ENCODE data around the gene JAKMIP1.

Gene JAKMIP1

GRCh38 chr4:6115342-6115741 lies 85.0 kb downstream of the JAKMIP1 start:
- Histone ChIP-seq H3K4me3 (ENCODE audit: low read length) (no peak overlapping the region), H3K27me3 (ENCODE audit: control insufficient read depth, low read length) (no peaks in the 10 kb centered on the region), H4K20me1 (ENCODE audit: control insufficient read depth, insufficient read depth, low read depth, low read length) (no peaks in the 10 kb centered on the region), H3K4me1 (ENCODE audit: control insufficient read depth, low read length) (no peaks in the 10 kb centered on the region), H3K36me3 (ENCODE audit: control insufficient read depth, low read length) (no peaks in the 10 kb centered on the region), H3K4me2 (ENCODE audit: low read length) (no peak overlapping the region), H3K9me3 (ENCODE audit: control insufficient read depth, insufficient read depth, low read length) (no peaks in the 10 kb centered on the region), H3K27ac (ENCODE audit: low read depth, low read length) (no peak overlapping the region), H3F3A (ENCODE audit: control insufficient read depth, insufficient read depth) (no peaks in the 10 kb centered on the region), H3K79me2 (ENCODE audit: control insufficient read depth, low read length) (no peaks in the 10 kb centered on the region), H3K9me2 (replicated peaks; ENCODE audit: control insufficient read depth, low read length) (no peaks in the 10 kb centered on the region)
- no peak for TF ChIP-seq EZH2phosphoT487 (IDR thresholded peaks at IDR 0.05; ENCODE audit: borderline replicate concordance, low read length)
- TF ChIP-seq, protein P1, sequence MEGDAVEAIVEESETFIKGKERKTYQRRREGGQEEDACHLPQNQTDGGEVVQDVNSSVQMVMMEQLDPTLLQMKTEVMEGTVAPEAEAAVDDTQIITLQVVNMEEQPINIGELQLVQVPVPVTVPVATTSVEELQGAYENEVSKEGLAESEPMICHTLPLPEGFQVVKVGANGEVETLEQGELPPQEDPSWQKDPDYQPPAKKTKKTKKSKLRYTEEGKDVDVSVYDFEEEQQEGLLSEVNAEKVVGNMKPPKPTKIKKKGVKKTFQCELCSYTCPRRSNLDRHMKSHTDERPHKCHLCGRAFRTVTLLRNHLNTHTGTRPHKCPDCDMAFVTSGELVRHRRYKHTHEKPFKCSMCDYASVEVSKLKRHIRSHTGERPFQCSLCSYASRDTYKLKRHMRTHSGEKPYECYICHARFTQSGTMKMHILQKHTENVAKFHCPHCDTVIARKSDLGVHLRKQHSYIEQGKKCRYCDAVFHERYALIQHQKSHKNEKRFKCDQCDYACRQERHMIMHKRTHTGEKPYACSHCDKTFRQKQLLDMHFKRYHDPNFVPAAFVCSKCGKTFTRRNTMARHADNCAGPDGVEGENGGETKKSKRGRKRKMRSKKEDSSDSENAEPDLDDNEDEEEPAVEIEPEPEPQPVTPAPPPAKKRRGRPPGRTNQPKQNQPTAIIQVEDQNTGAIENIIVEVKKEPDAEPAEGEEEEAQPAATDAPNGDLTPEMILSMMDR (IDR thresholded peaks at IDR 0.05; ENCODE audit: low read depth, low read length, poor library complexity, severe bottlenecking), result no peak

DNA sequence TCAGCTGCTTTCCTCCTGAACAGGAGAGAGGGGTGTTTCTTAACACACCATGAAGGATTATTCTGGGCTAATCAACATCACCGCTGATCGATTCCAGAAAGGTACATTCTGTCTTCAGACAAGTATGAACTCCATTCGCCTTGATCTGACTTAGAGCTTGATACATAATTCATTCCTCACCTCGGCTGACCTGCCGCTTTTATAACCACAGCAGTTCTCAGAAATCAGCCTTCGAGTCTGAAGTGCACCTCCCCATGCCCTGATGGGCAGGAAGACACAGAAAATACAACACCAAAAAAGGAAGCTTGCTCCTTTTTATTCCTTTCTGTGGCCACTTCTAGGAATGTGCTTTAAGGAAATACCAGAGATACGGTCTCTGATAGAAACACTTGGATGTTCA lies 85.7 kb downstream of the JAKMIP1 start:
- Histone ChIP-seq H3K79me2 (ENCODE audit: control insufficient read depth, low read length) (no peaks in the 10 kb centered on the region), H3K36me3 (ENCODE audit: control insufficient read depth, low read length) (no peaks in the 10 kb centered on the region)

DNA sequence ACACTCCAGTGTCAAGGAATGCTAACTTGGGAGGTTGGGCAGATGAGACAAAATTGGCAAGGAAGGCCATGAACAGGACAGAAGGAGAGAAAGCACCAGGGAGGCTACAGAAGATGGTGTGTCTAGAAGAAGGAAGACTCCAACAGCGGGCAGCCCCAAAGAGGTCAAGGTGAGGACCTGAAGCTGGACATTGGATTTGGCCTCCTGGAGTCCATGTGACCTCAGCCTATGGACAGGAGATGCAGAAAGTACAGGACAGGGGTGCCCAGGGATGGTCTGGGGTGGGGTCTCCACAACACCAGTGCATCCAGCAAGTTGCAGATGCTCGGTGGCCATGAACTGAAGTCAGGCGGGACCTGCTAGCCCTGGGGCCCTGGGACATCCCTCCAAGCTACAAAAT lies 86.2 kb downstream of the JAKMIP1 start:
- Histone ChIP-seq H3K4me2 (ENCODE audit: low read length) (no peak overlapping the region), H3K27me3 (ENCODE audit: control insufficient read depth, low read length) (no peaks in the 10 kb centered on the region), H3K79me2 (ENCODE audit: control insufficient read depth, low read length) (no peaks in the 10 kb centered on the region), H3K36me3 (ENCODE audit: control insufficient read depth, low read length) (no peaks in the 10 kb centered on the region), H3K9me3 (ENCODE audit: control insufficient read depth, insufficient read depth, low read length) (no peaks in the 10 kb centered on the region), H3K9me2 (replicated peaks; ENCODE audit: control insufficient read depth, low read length) (no peaks in the 10 kb centered on the region), H3F3A (ENCODE audit: control insufficient read depth, insufficient read depth) (no peaks in the 10 kb centered on the region), H3K27ac (ENCODE audit: low read depth, low read length) (no peak overlapping the region), H3K4me3 (ENCODE audit: low read length) (no peak overlapping the region), H4K20me1 (ENCODE audit: control insufficient read depth, insufficient read depth, low read depth, low read length) (no peaks in the 10 kb centered on the region), H3K4me1 (ENCODE audit: control insufficient read depth, low read length) (no peaks in the 10 kb centered on the region)
- TF ChIP-seq, protein P1 (IDR thresholded peaks at IDR 0.05; ENCODE audit: low read depth, low read length, poor library complexity, severe bottlenecking), result no peak
- TF ChIP-seq EZH2phosphoT487 (IDR thresholded peaks at IDR 0.05; ENCODE audit: borderline replicate concordance, low read length), result no peak

More for the DNA sequence above, 85.7 kb downstream of the JAKMIP1 start:
- H4K20me1 ChIP-seq (ENCODE audit: control insufficient read depth, insufficient read depth, low read depth, low read length), result no peaks in the 10 kb centered on the region
- no peaks in the 10 kb centered on the region for H3K4me1 ChIP-seq (ENCODE audit: control insufficient read depth, low read length)
- H3K9me3 ChIP-seq (ENCODE audit: control insufficient read depth, insufficient read depth, low read length), result no peaks in the 10 kb centered on the region
- no peak overlapping the region for H3K4me2 ChIP-seq (ENCODE audit: low read length)
- no peaks in the 10 kb centered on the region for H3K9me2 ChIP-seq (replicated peaks; ENCODE audit: control insufficient read depth, low read length)
- no peaks in the 10 kb centered on the region for H3K27me3 ChIP-seq (ENCODE audit: control insufficient read depth, low read length)
- TF ChIP-seq, protein P1 (IDR thresholded peaks at IDR 0.05; ENCODE audit: low read depth, low read length, poor library complexity, severe bottlenecking), result no peak
- no peak for TF ChIP-seq EZH2phosphoT487 (IDR thresholded peaks at IDR 0.05; ENCODE audit: borderline replicate concordance, low read length)
- no peak overlapping the region for H3K4me3 ChIP-seq (ENCODE audit: low read length)
- no peaks in the 10 kb centered on the region for H3F3A ChIP-seq (ENCODE audit: control insufficient read depth, insufficient read depth)
- no peak overlapping the region for H3K27ac ChIP-seq (ENCODE audit: low read depth, low read length)

- Histone ChIP-seq H3K27ac (ENCODE audit: low read depth, low read length) (no peak overlapping the region), H4K20me1 (ENCODE audit: control insufficient read depth, insufficient read depth, low read depth, low read length) (no peaks in the 10 kb centered on the region), H3K27me3 (ENCODE audit: control insufficient read depth, low read length) (no peaks in the 10 kb centered on the region), H3K4me2 (ENCODE audit: low read length) (no peak overlapping the region), H3F3A (ENCODE audit: control insufficient read depth, insufficient read depth) (no peaks in the 10 kb centered on the region), H3K79me2 (ENCODE audit: control insufficient read depth, low read length) (no peaks in the 10 kb centered on the region), H3K4me1 (ENCODE audit: control insufficient read depth, low read length) (no peaks in the 10 kb centered on the region), H3K9me2 (replicated peaks; ENCODE audit: control insufficient read depth, low read length) (no peaks in the 10 kb centered on the region), H3K4me3 (ENCODE audit: low read length) (no peak overlapping the region), H3K36me3 (ENCODE audit: control insufficient read depth, low read length) (no peaks in the 10 kb centered on the region), H3K9me3 (ENCODE audit: control insufficient read depth, insufficient read depth, low read length) (no peaks in the 10 kb centered on the region)
- TF ChIP-seq, protein P1 (IDR thresholded peaks at IDR 0.05; ENCODE audit: low read depth, low read length, poor library complexity, severe bottlenecking), result no peak
- no peak for TF ChIP-seq EZH2phosphoT487 (IDR thresholded peaks at IDR 0.05; ENCODE audit: borderline replicate concordance, low read length)
These were observed 86.7 kb downstream of the JAKMIP1 start for GRCh38 chr4:6113641-6114040.
